Brain microvascular endothelial cell (primary cell): ENCODE measurements around the gene FIS1.

ENCODE experiments used
- DNase-seq: peaks from one replicate; pipeline ENCODE4 v3.0.0-alpha.2; 2020
- H3K27ac ChIP-seq: fragments of 250-450 bp; sonication (Bioruptor Pico); 2 replicates; pipeline ENCODE4 v1.5.1; 2020; ENCODE audit warnings: mild to moderate bottlenecking, moderate library complexity
- H3K27me3 ChIP-seq: fragments of 250-450 bp; sonication (Bioruptor Pico); replicated peaks from 2 replicates; pipeline ENCODE4 v1.5.1; 2020; ENCODE audit warnings: mild to moderate bottlenecking
- H3K36me3 ChIP-seq: fragments of 250-450 bp; sonication (Bioruptor Pico); replicated peaks from 2 replicates; pipeline ENCODE4 v1.5.1; 2020; ENCODE audit warnings: mild to moderate bottlenecking
- H3K4me3 ChIP-seq: 2 replicates; pipeline ENCODE4 v1.5.1; 2011; ENCODE audit warnings: low read depth, mild to moderate bottlenecking, control low read depth, low read length, moderate library complexity
- CTCF ChIP-seq: IDR thresholded peaks from 2 replicates; pipeline ENCODE4 v1.5.1; 2011; ENCODE audit warnings: low read depth, mild to moderate bottlenecking, moderate library complexity, low read length, control low read depth, inconsistent platforms; ENCODE audit errors: missing control alignments
- in situ Hi-C: cut with HindIII; loops from 2 replicates; pipeline ENCODE4 v1.10.0; 2017; ENCODE audit warnings: low sequenced_read_pairs, low pct_ligation_motif_present

FIS1 gene

DNA sequence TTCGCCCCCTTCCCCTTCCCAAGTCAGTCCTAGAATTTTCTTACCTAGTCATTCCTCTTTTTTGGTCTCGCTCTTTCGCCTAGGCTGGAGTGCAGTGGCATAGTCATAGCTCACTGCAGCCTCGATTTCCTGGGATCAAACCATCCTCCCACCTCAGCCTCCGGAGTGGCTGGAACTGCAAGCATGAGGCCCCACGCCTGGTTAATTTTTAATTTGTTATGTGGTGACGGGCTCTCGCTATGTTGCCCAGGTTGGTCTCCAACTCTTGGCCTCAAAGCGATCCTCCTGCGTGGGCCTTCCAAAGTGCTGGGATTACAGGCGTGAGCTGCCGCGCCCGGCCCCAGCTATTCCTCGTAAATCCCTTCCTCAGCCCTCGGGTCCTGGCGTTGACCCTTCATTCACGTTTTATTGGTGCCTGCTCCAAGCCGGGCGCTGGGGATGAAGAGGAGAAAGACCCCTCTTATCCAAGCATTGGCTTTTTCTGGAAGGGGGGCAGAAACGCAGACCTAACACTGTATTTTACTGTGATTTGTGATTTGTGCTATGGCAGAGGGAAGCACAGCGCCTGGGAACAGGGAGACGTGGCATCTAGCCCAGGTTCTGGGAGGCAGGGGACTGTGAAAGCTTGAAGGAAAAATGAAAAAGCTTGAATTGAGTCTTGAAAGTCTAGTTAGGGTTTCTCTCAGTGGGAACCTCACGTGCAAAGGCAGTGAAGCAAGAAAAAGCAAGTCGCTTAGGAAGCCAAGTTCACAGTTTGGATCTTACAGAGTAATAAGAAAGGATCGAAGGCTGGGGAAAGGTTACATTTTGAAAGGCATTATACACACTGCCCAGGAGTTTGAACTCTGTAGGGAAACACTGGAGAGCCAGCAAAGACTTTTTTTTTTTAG lies 26.4 kb downstream of the FIS1 start:
- peak overlapping the region; percentile 38 for H3K27ac ChIP-seq
- TF ChIP-seq CTCF = no peak
- DNase-seq = no peak
- peak overlapping the region; percentile 76 for H3K4me3 ChIP-seq
- peaks cover 24% of the 10 kb centered on the region for H3K36me3 ChIP-seq
- in situ Hi-C loops = no loop called here
- no peaks in the 10 kb centered on the region for H3K27me3 ChIP-seq

DNA sequence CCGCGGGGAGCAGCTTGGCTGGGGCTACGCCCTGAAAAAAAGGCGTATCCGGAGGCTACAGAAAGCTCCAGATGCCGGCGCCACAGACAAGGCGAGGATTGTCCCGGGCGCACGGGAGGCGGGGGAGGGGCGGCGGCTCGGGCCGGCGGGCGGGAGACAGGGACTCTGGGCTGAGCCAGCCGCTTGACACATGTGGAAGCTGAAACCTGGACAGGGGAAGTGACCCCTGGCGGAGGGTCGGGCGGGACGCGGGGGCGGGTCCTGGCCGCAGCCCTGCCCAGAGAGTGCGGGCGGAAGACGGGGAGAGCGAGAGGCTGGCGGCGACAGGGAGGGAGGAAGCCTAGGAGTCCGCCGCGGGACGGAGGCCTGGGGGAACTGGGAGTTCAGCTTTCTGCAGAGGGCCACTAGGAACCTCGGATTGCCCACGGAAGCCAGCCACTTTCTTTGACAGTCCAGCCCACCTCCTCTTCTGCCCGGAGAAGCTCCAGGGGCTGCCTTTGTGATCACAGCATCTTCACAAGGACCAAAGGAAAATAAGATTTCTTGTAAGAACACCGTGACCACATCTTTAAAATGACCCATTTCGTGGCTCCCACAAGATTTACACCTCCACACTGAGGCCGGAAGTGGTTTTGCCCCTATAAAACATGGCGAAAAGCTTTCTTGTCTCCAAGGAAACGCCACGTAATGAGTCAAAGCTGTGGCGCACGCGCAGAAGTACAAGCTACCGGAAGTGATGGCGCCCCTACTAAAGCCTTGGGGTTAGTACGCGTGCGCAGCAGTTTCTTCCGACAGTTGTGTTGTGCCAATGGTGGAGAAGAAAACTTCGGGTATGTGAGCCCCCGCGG lies 27.3 kb downstream of the FIS1 start, which contains the start of the genes PLOD3 and ZNHIT1:
Gene PLOD3 (minus strand): TSS at position 194 of the 848 bp plus-strand sequence. CDS start 307 bp downstream, outside the sequence.
Gene ZNHIT1 (plus strand): TSS at position 778 of the 848 bp plus-strand sequence. CDS start 31 bp downstream, at position 809.
- peak; percentile 97 for DNase-seq

GRCh38 chr7:101216860-101217387 lies 28.0 kb downstream of the FIS1 start:
- H3K36me3 ChIP-seq = peaks cover 18% of the 10 kb centered on the region
- DNase-seq = no peak
- H3K27ac ChIP-seq = peak overlapping the region; percentile 84
- TF ChIP-seq CTCF = no peak
- H3K27me3 ChIP-seq = no peaks in the 10 kb centered on the region
- in situ Hi-C loops = no loop called here
- H3K4me3 ChIP-seq = peak overlapping the region; percentile 76

More for the DNA sequence above, 27.3 kb downstream of the FIS1 start, which contains the start of the genes PLOD3 and ZNHIT1:
- peak within 1 kb of the TSS; percentile 76 for H3K4me3 ChIP-seq
- in situ Hi-C loops = no loop called here
- H3K36me3 ChIP-seq = peaks cover 16% of the 10 kb centered on the region
- H3K27me3 ChIP-seq = no peaks in the 10 kb centered on the region
- H3K27ac ChIP-seq = peak within 1 kb of the TSS; percentile 84
- TF ChIP-seq CTCF = peak; percentile 6

GRCh38 chr7:101216001-101216859 lies 28.7 kb downstream of the FIS1 start:
- Histone ChIP-seq H3K36me3 (peaks cover 24% of the 10 kb centered on the region), H3K27ac (no peak overlapping the region), H3K4me3 (peak overlapping the region; percentile 76), H3K27me3 (no peaks in the 10 kb centered on the region)
- peak; percentile 9 for DNase-seq
- no peak for TF ChIP-seq CTCF
- in situ Hi-C loops = no loop called here

GRCh38 chr7:101212014-101212413 lies 32.9 kb downstream of the FIS1 start:
- in situ Hi-C loops = no loop called here
- Histone ChIP-seq H3K27ac (no peak overlapping the region), H3K4me3 (no peak overlapping the region), H3K27me3 (no peaks in the 10 kb centered on the region), H3K36me3 (peaks cover 60% of the 10 kb centered on the region)
- no peak for TF ChIP-seq CTCF
- no peak for DNase-seq
